Stimulated activated CD8-positive, alpha-beta memory T cell treated with anti-CD3 and anti-CD28 coated beads, Interleukin-2, amount 100 ng/mL, for 1 hour (primary cell): Measurements from ENCODE around the gene TTLL7.

Experiments used
- DNase-seq, 2 donors: peaks; one replicate each; pipeline ENCODE4 v3.0.0-alpha.2; 2020; ENCODE audit warnings: low read depth in 2 of 2

The TTLL7 gene

GRCh38 chr1:83864991-83865390 is 133.9 kb downstream of the TTLL7 start:
- DNase-seq: no peak

- peak; percentile 44 to 47 for DNase-seq
Observed at GRCh38 chr1:83860490-83861221, 138.3 kb downstream of the TTLL7 start.

- no peak for DNase-seq
Observed at GRCh38 chr1:83857716-83858115, 141.2 kb downstream of the TTLL7 start.

GRCh38 chr1:83857103-83857502 is 141.8 kb downstream of the TTLL7 start:
- no peak for DNase-seq

- DNase-seq: no peak
Observed at GRCh38 chr1:83856381-83856780, 142.6 kb downstream of the TTLL7 start.

GRCh38 chr1:83854456-83854855 is 144.5 kb downstream of the TTLL7 start:
- DNase-seq: no peak

- no peak for DNase-seq
Observed at GRCh38 chr1:83850834-83851233, 148.1 kb downstream of the TTLL7 start.

- no peak for DNase-seq
Observed at GRCh38 chr1:83849191-83850061, 149.5 kb downstream of the TTLL7 start.

GRCh38 chr1:83846138-83846537 is 152.8 kb downstream of the TTLL7 start:
- DNase-seq: no peak

- DNase-seq: no peak
Observed at GRCh38 chr1:83845437-83846071, 153.4 kb downstream of the TTLL7 start.

- no peak for DNase-seq
Observed at GRCh38 chr1:83844546-83844945, 154.4 kb downstream of the TTLL7 start.

GRCh38 chr1:83839566-83840173 is 159.3 kb downstream of the TTLL7 start:
- DNase-seq: no peak

GRCh38 chr1:83838573-83838972 is 160.4 kb downstream of the TTLL7 start:
- no peak for DNase-seq

- no peak for DNase-seq
Observed at GRCh38 chr1:83836543-83836942, 162.4 kb downstream of the TTLL7 start.

- no peak for DNase-seq
Observed at GRCh38 chr1:83834621-83835264, 164.2 kb downstream of the TTLL7 start.

GRCh38 chr1:83832194-83832593 is 166.7 kb downstream of the TTLL7 start:
- no peak for DNase-seq

GRCh38 chr1:83829106-83829505 is 169.8 kb downstream of the TTLL7 start:
- DNase-seq: no peak

GRCh38 chr1:83828456-83828855 is 170.5 kb downstream of the TTLL7 start:
- DNase-seq: no peak

GRCh38 chr1:83827741-83828140 is 171.2 kb downstream of the TTLL7 start:
- no peak for DNase-seq

- no peak for DNase-seq
Observed at GRCh38 chr1:83822208-83822607, 176.7 kb downstream of the TTLL7 start.

GRCh38 chr1:83819436-83819835 is 179.5 kb downstream of the TTLL7 start:
- no peak for DNase-seq

GRCh38 chr1:83818916-83819315 is 180.0 kb downstream of the TTLL7 start:
- no peak for DNase-seq
